HepG2 (cell line): ENCODE measurements around the gene ZNF556. TPM values are rescaled to one million over a fixed set of nuclear protein-coding genes. Genes with fewer than 3 reads are reported as not detected.

Experiments used
- ARNT ChIP-seq: fragments of 450-650 bp; IDR thresholded peaks from 2 replicates; pipeline ENCODE4 v1.6.1; 2017
- CEBPB ChIP-seq: IDR thresholded peaks from 2 replicates; pipeline ENCODE4 v1.6.1; 2011; ENCODE audit warnings: low read depth, low read length, improper control_type of control experiment, borderline replicate concordance
- GABPB1 ChIP-seq: IDR thresholded peaks from 2 replicates; pipeline ENCODE4 v1.6.1; 2016; ENCODE audit warnings: mild to moderate bottlenecking, missing genetic modification reagents, moderate library complexity, missing compliant biosample characterization
- HNRNPLL ChIP-seq: fragments of 200-400 bp; formaldehyde crosslinking; IDR thresholded peaks from 2 replicates; pipeline ENCODE4 v1.6.1; 2017; ENCODE audit warnings: mild to moderate bottlenecking, low read depth, low read length; ENCODE audit not compliant: poor library complexity, severe bottlenecking
- LBX2 ChIP-seq: sonication (generic); formaldehyde crosslinking; IDR thresholded peaks from 2 replicates; pipeline ENCODE4 v1.5.0; 2020; ENCODE audit warnings: missing genetic modification reagents, mild to moderate bottlenecking, borderline replicate concordance
- MBNL3 ChIP-seq: fragments of 250-450 bp; sonication (Bioruptor Pico); conservative IDR thresholded peaks from 2 replicates; pipeline ENCODE4 v1.8.0; 2022; ENCODE audit warnings: mild to moderate bottlenecking, inconsistent platforms
- MTA1 ChIP-seq: sonication (generic); formaldehyde crosslinking; IDR thresholded peaks from 2 replicates; pipeline ENCODE4 v1.4.0; 2020; ENCODE audit warnings: missing genetic modification reagents, mild to moderate bottlenecking, borderline replicate concordance
- MXD1 ChIP-seq: sonication (generic); formaldehyde crosslinking; IDR thresholded peaks from 2 replicates; pipeline ENCODE4 v1.4.0; 2020; ENCODE audit warnings: mild to moderate bottlenecking, missing genetic modification reagents
- PAX8 ChIP-seq: sonication (generic); formaldehyde crosslinking; IDR thresholded peaks from 2 replicates; pipeline ENCODE4 v1.8.0; 2022; ENCODE audit warnings: mild to moderate bottlenecking, missing genetic modification reagents, borderline replicate concordance
- PCBP2 ChIP-seq: fragments of 200-400 bp; formaldehyde crosslinking; optimal IDR thresholded peaks from 2 replicates; pipeline ENCODE3; 2018; ENCODE audit warnings: low read length, low read depth; ENCODE audit not compliant: poor library complexity, severe bottlenecking
- RBAK ChIP-seq: sonication (generic); formaldehyde crosslinking; IDR thresholded peaks from 2 replicates; pipeline ENCODE4 v1.5.1; 2020; ENCODE audit warnings: mild to moderate bottlenecking, missing genetic modification reagents
- RFXAP ChIP-seq: sonication (generic); formaldehyde crosslinking; IDR thresholded peaks from 2 replicates; pipeline ENCODE4 v1.4.0; 2020; ENCODE audit warnings: missing genetic modification reagents, borderline replicate concordance
- TBX2 ChIP-seq: sonication (generic); formaldehyde crosslinking; IDR thresholded peaks from 2 replicates; pipeline ENCODE4 v1.5.0; 2020; ENCODE audit warnings: missing genetic modification reagents, mild to moderate bottlenecking, borderline replicate concordance
- XBP1 ChIP-seq: sonication (generic); formaldehyde crosslinking; IDR thresholded peaks from 2 replicates; pipeline ENCODE4 v1.5.0; 2020; ENCODE audit warnings: missing genetic modification reagents
- ZBTB21 ChIP-seq: sonication (generic); formaldehyde crosslinking; IDR thresholded peaks from 2 replicates; pipeline ENCODE4 v1.4.0; 2020; ENCODE audit warnings: missing genetic modification reagents
- ZNF282 ChIP-seq: fragments of 450-650 bp; IDR thresholded peaks from 2 replicates; pipeline ENCODE4 v1.6.1; 2018; ENCODE audit not compliant: partially characterized antibody
- ZNF501 ChIP-seq: sonication (generic); formaldehyde crosslinking; IDR thresholded peaks from 2 replicates; pipeline ENCODE4 v1.5.1; 2020; ENCODE audit warnings: mild to moderate bottlenecking, moderate library complexity, missing genetic modification reagents
- ZNF781 ChIP-seq: sonication (generic); formaldehyde crosslinking; IDR thresholded peaks from 2 replicates; pipeline ENCODE4 v1.5.1; 2020; ENCODE audit warnings: borderline replicate concordance, mild to moderate bottlenecking, missing genetic modification reagents; ENCODE audit errors: not compliant biosample characterization
- polyA plus RNA-seq, 8 experiments: library from polyadenylated mRNA; depleted of rRNA in 3 of 8; stranded (reverse) in 7 of 8; unstranded in 1 of 8; fragments of >200 nt; fragmentation: Illumina TruSeq in 4 of 8; extraction: Trizol in 4 of 8; gene quantifications; 2 replicates each; pipeline versions ENCODE4 v1.2.1 to v1.2.3, GENCODE V29; 2011 to 2016; ENCODE audit warnings: low read depth in 4 of 8, missing spikeins in 1 of 8, mixed read lengths in 1 of 8; ENCODE audit not compliant: insufficient read depth in 1 of 8
- total RNA-seq, 5 experiments: library from RNA; depleted of rRNA; stranded (reverse); fragments of >200 nt; fragmentation: Illumina TruSeq; extraction: Trizol; gene quantifications; 2 replicates each; pipeline ENCODE4 v1.2.3, GENCODE V29; 2016; ENCODE audit warnings: low read depth in 1 of 5
- TF ChIP-seq, protein P1 (sequence below): sonication (generic); formaldehyde crosslinking; IDR thresholded peaks from 2 replicates; pipeline ENCODE4 v1.4.0; 2020; ENCODE audit warnings: missing genetic modification reagents; ENCODE audit errors: not compliant biosample characterization
- TF ChIP-seq, protein P2 (sequence below): sonication (generic); formaldehyde crosslinking; IDR thresholded peaks from 2 replicates; pipeline ENCODE4 v1.4.0; 2020; ENCODE audit warnings: missing genetic modification reagents, borderline replicate concordance

Gene ZNF556
- total and polyA plus RNA-seq, 2 of the 13 experiments (the other 11 are each of a cell fraction or from before 2014, with no cell fraction given) = 4.2 to 28.6 TPM

- TF ChIP-seq ZNF781 (CRISPR knock-in tag) = no peak
- TF ChIP-seq RBAK (CRISPR knock-in tag) = no peak
- peak; percentile 99 for TF ChIP-seq RFXAP (CRISPR knock-in tag)
- TF ChIP-seq ZNF501 (CRISPR knock-in tag) = peak; percentile 44; the same call in 1 of the 2 replicates
- no peak for TF ChIP-seq ZBTB21 (CRISPR knock-in tag)
- no peak for TF ChIP-seq ZNF282
- TF ChIP-seq GABPB1 (CRISPR knock-in tag) = peak; percentile 74
- TF ChIP-seq PAX8 (CRISPR knock-in tag) = peak; percentile 45; the same call in 1 of the 2 replicates
- TF ChIP-seq, protein P1, sequence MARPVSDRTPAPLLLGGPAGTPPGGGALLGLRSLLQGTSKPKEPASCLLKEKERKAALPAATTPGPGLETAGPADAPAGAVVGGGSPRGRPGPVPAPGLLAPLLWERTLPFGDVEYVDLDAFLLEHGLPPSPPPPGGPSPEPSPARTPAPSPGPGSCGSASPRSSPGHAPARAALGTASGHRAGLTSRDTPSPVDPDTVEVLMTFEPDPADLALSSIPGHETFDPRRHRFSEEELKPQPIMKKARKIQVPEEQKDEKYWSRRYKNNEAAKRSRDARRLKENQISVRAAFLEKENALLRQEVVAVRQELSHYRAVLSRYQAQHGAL (CRISPR knock-in tag) = no peak
- peak; percentile 24 for TF ChIP-seq HNRNPLL
- peak; percentile 30; the same call in 1 of the 2 replicates for TF ChIP-seq MTA1 (CRISPR knock-in tag)
- no peak for TF ChIP-seq LBX2 (CRISPR knock-in tag)
- TF ChIP-seq CEBPB = no peak
- TF ChIP-seq TBX2 (CRISPR knock-in tag) = peak; percentile 63
- TF ChIP-seq MBNL3 (CRISPR knock-in tag) = no peak
- no peak for TF ChIP-seq ARNT
- TF ChIP-seq, protein P2, sequence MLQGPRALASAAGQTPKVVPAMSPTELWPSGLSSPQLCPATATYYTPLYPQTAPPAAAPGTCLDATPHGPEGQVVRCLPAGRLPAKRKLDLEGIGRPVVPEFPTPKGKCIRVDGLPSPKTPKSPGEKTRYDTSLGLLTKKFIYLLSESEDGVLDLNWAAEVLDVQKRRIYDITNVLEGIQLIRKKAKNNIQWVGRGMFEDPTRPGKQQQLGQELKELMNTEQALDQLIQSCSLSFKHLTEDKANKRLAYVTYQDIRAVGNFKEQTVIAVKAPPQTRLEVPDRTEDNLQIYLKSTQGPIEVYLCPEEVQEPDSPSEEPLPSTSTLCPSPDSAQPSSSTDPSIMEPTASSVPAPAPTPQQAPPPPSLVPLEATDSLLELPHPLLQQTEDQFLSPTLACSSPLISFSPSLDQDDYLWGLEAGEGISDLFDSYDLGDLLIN (CRISPR knock-in tag) = no peak
- TF ChIP-seq XBP1 = no peak
- TF ChIP-seq MXD1 (CRISPR knock-in tag) = peak; percentile 90
- no peak for TF ChIP-seq PCBP2
These were observed at the start of gene ZNF556 (continued) for GRCh38 chr19:2867025-2867991.
